Prostate gland (tissue), 2 donors: ENCODE data around the gene HPS3.

ENCODE experiments used
- CTCF ChIP-seq, 4 experiments: fragments of 200-600 bp in 2 of 4; fragments of 450-650 bp in 2 of 4; sonication (generic) in 2 of 4; IDR thresholded peaks; 1 replicate in 3 of 4; 2 replicates in 1 of 4; pipeline ENCODE4 v1.5.1; 2016 to 2019; ENCODE audit warnings: antibody characterized with exemption in 4 of 4, mild to moderate bottlenecking in 2 of 4, moderate library complexity in 2 of 4
- POLR2A ChIP-seq: fragments of 450-650 bp; IDR thresholded peaks from one replicate; pipeline ENCODE4 v1.6.1; 2016; ENCODE audit warnings: antibody characterized with exemption, mild to moderate bottlenecking

- TF ChIP-seq POLR2A: no peak
- no peak for TF ChIP-seq CTCF (IDR thresholded peaks at IDR 0.05)
Observed at GRCh38 chr3:149199474-149199873, 70.0 kb downstream of the HPS3 start.
